A549 (cell line): Measurements from ENCODE around the gene ZNG1B.
"Not testable (repeated sequence)": the region's sequence is repeated elsewhere in the genome, so short reads cannot be mapped to it uniquely, and the experiment has no call there.

Source experiments
- BHLHE40 ChIP-seq: IDR thresholded peaks from 2 replicates; pipeline ENCODE4 v1.6.1; 2012; ENCODE audit warnings: low read depth, low read length, inconsistent platforms
- CTCF ChIP-seq: fragments of >200 bp; sonication (Bioruptor Twin); formaldehyde crosslinking; IDR thresholded peaks from 3 replicates; pipeline ENCODE4 v1.5.1; 2016
- NR3C1 ChIP-seq: fragments of >200 bp; sonication (Bioruptor Twin); formaldehyde crosslinking; IDR thresholded peaks from 3 replicates; pipeline ENCODE4 v1.6.1; 2017
- PHF8 ChIP-seq: fragments of 200-600 bp; sonication (generic); IDR thresholded peaks from 2 replicates; pipeline ENCODE4 v1.6.1; 2016; ENCODE audit warnings: low read depth, mild to moderate bottlenecking, antibody characterized with exemption, moderate library complexity, borderline replicate concordance
- REST ChIP-seq: fragments of 200-600 bp; sonication (generic); IDR thresholded peaks from 2 replicates; pipeline ENCODE4 v1.6.1; 2016; ENCODE audit warnings: antibody characterized with exemption, mild to moderate bottlenecking, moderate library complexity
- SMC3 ChIP-seq: fragments of >200 bp; sonication (Bioruptor Twin); formaldehyde crosslinking; IDR thresholded peaks from 3 replicates; pipeline ENCODE4 v1.6.1; 2018; ENCODE audit warnings: inconsistent platforms
- ZSCAN20 ChIP-seq: fragments of 250-450 bp; sonication (Bioruptor Pico); IDR thresholded peaks from 2 replicates; pipeline ENCODE4 v1.8.0; 2022; ENCODE audit warnings: mild to moderate bottlenecking, moderate library complexity

GRCh38 chr2:113511859-113512258, 74.4 kb downstream of the ZNG1B start:
- TF ChIP-seq BHLHE40, NR3C1, SMC3, REST, ZSCAN20, PHF8, CTCF: not testable (repeated sequence)
